HepG2 (cell line): Measurements from ENCODE around the gene GPC6. TPM values are rescaled to one million over a fixed set of nuclear protein-coding genes. Genes with fewer than 3 reads are reported as not detected.

Source experiments
- ATAC-seq: fragments of 200-7000 bp; cut with Tn5 transposase; 3 replicates; pipeline ENCODE4 v1.9.1; 2020; ENCODE audit warnings: mild to moderate bottlenecking, moderate library complexity
- BruUV-seq: library from RNA; stranded (reverse); fragments of 400-500 nt; replicated peaks from 2 replicates; lab custom pipeline; 2021; lab: Mats Ljungman, UMichigan
- CTCF ChIA-PET: fragments of 300-600 bp; formaldehyde crosslinking; extraction: SDS; loops from one replicate; lab custom pipeline; 2021; ENCODE audit warnings: low total read pairs, inconsistent platforms, low intra/inter-chr PET ratio; lab: Yijun Ruan, JAX
- POLR2A ChIA-PET: fragments of 350-600 bp; sonication (Branson Sonifier 250); formaldehyde crosslinking; loops from one replicate; lab custom pipeline; 2020; ENCODE audit warnings: antibody characterized with exemption, inconsistent platforms; lab: Yijun Ruan, JAX
- DNase-seq: peaks from one replicate; pipeline ENCODE4 v3.0.0-alpha.2; 2015; ENCODE audit warnings: low spot score
- FAIRE-seq: peaks from 3 replicates; lab custom pipeline; 2011; peaks lifted over from hg19 to GRCh38; lab: Jason Lieb, UNC
- H2AFZ ChIP-seq: one replicate; pipeline ENCODE4 v1.6.1; 2011; ENCODE audit warnings: low read length, inconsistent platforms
- H3K27ac ChIP-seq: fragments of 300-600 bp; 3 replicates; pipeline ENCODE4 v1.8.0; 2011; ENCODE audit warnings: mixed run types, mild to moderate bottlenecking, mixed read lengths, low read length, inconsistent platforms; ENCODE audit not compliant: insufficient read depth; ENCODE audit errors: extremely low read length
- H3K27me3 ChIP-seq, 2 experiments: fragments of 200-600 bp in 1 of 2; 2 replicates in 1 of 2; 3 replicates in 1 of 2; pipeline versions ENCODE4 v1.6.0 to v1.8.0; 2011; ENCODE audit warnings: low read length in 2 of 2, mild to moderate bottlenecking in 2 of 2, moderate library complexity in 2 of 2, inconsistent platforms in 1 of 2; ENCODE audit not compliant: insufficient read depth in 2 of 2, control insufficient read depth in 1 of 2
- H3K36me3 ChIP-seq, 2 experiments: fragments of 200-600 bp in 1 of 2; replicated peaks in 1 of 2; 2 replicates in 1 of 2; 3 replicates in 1 of 2; pipeline versions ENCODE4 v1.5.1 to v1.8.0; 2011; ENCODE audit warnings: low read length in 2 of 2, inconsistent platforms in 1 of 2; ENCODE audit not compliant: insufficient read depth in 2 of 2, control insufficient read depth in 1 of 2
- H3K4me1 ChIP-seq: 2 replicates; pipeline ENCODE4 v1.5.1; 2012; ENCODE audit warnings: low read length, inconsistent platforms; ENCODE audit not compliant: insufficient read depth
- H3K4me2 ChIP-seq: 2 replicates; pipeline ENCODE4 v1.6.0; 2011; ENCODE audit warnings: low read depth, low read length, inconsistent platforms
- H3K4me3 ChIP-seq, 3 experiments: fragments of 200-600 bp in 1 of 3; sonication (generic), shearing (Covaris generic) in 1 of 3; replicated peaks in 1 of 3; 2 replicates each; pipeline ENCODE4 v1.5.1; 2011 to 2016; ENCODE audit warnings: low read length in 3 of 3, inconsistent platforms in 2 of 3, low read depth in 2 of 3, mild to moderate bottlenecking in 2 of 3, control low read depth in 1 of 3, mixed read lengths in 1 of 3; ENCODE audit not compliant: insufficient read depth in 1 of 3
- H3K79me2 ChIP-seq: one replicate; pipeline ENCODE4 v1.6.1; 2011; ENCODE audit warnings: low read length, inconsistent platforms; ENCODE audit not compliant: insufficient read depth
- H3K9ac ChIP-seq: 2 replicates; pipeline ENCODE4 v1.6.0; 2011; ENCODE audit warnings: mild to moderate bottlenecking, low read depth, low read length, inconsistent platforms; ENCODE audit not compliant: insufficient read depth
- H3K9me3 ChIP-seq: 2 replicates; pipeline ENCODE4 v1.5.1; 2012; ENCODE audit warnings: mild to moderate bottlenecking, low read length
- H4K20me1 ChIP-seq: 2 replicates; pipeline ENCODE4 v1.6.0; 2011; ENCODE audit warnings: inconsistent platforms, mild to moderate bottlenecking, low read length, moderate library complexity; ENCODE audit not compliant: insufficient read depth
- NFAT5 ChIP-seq: sonication (generic); formaldehyde crosslinking; IDR thresholded peaks from 2 replicates; pipeline ENCODE4 v1.4.0; 2020; ENCODE audit warnings: missing genetic modification reagents
- NFRKB ChIP-seq: fragments of 450-650 bp; IDR thresholded peaks from 2 replicates; pipeline ENCODE4 v1.6.1; 2017
- PAX8 ChIP-seq: sonication (generic); formaldehyde crosslinking; IDR thresholded peaks from 2 replicates; pipeline ENCODE4 v1.8.0; 2022; ENCODE audit warnings: mild to moderate bottlenecking, missing genetic modification reagents, borderline replicate concordance
- RFX5 ChIP-seq: IDR thresholded peaks from 2 replicates; pipeline ENCODE4 v1.6.1; 2011; ENCODE audit warnings: low read depth, low read length, improper control_type of control experiment
- SUZ12 ChIP-seq: fragments of 150-350 bp; IDR thresholded peaks from 2 replicates; pipeline ENCODE4 v1.6.1; 2014; ENCODE audit warnings: low read depth, low read length
- TBX2 ChIP-seq: sonication (generic); formaldehyde crosslinking; IDR thresholded peaks from 2 replicates; pipeline ENCODE4 v1.5.0; 2020; ENCODE audit warnings: missing genetic modification reagents, mild to moderate bottlenecking, borderline replicate concordance
- ZNF567 ChIP-seq: sonication (generic); formaldehyde crosslinking; IDR thresholded peaks from 2 replicates; pipeline ENCODE4 v1.8.1; 2023; ENCODE audit warnings: mild to moderate bottlenecking, missing genetic modification reagents, borderline replicate concordance
- WGBS: methylation state at CpG from one replicate; pipeline ENCODE4 v1.1.6; 2017; ENCODE audit warnings: low lambda C conversion rate; 5-methylcytosine and 5-hydroxymethylcytosine counted together
- in situ Hi-C: cut with HindIII; loops from 2 replicates; pipeline ENCODE4 v1.10.0; 2017; ENCODE audit warnings: low pct_unique_long_range_greater_than_20kb; ENCODE audit not compliant: extremely low pct_ligation_motif_present
- intact Hi-C: fragments of 100-400 bp; cut with micrococcal nuclease; formaldehyde crosslinking; loops from one replicate; pipeline ENCODE4 v1.10.0; 2022; ENCODE audit not compliant: unreplicated experiment
- polyA plus RNA-seq, 8 experiments: library from polyadenylated mRNA; depleted of rRNA in 3 of 8; stranded (reverse) in 7 of 8; unstranded in 1 of 8; fragments of >200 nt; fragmentation: Illumina TruSeq in 4 of 8; extraction: Trizol in 4 of 8; gene quantifications; 2 replicates each; pipeline versions ENCODE4 v1.2.1 to v1.2.3, GENCODE V29; 2011 to 2016; ENCODE audit warnings: low read depth in 4 of 8, missing spikeins in 1 of 8, mixed read lengths in 1 of 8; ENCODE audit not compliant: insufficient read depth in 1 of 8
- total RNA-seq, 5 experiments: library from RNA; depleted of rRNA; stranded (reverse); fragments of >200 nt; fragmentation: Illumina TruSeq; extraction: Trizol; gene quantifications; 2 replicates each; pipeline ENCODE4 v1.2.3, GENCODE V29; 2016; ENCODE audit warnings: low read depth in 1 of 5

Gene GPC6
- total and polyA plus RNA-seq, 2 of the 13 experiments (the other 11 are each of a cell fraction or from before 2014, with no cell fraction given), result 24.5 to 33.9 TPM

- no peak overlapping the region for H3K27ac ChIP-seq
- no peaks in the 10 kb centered on the region for H3K27me3 ChIP-seq
- H3K9ac ChIP-seq, result no peak overlapping the region
- ATAC-seq (no peak), DNase-seq (no peak), FAIRE-seq (no peak)
- H3K4me2 ChIP-seq, result no peak overlapping the region
- H3K9me3 ChIP-seq, result no peaks in the 10 kb centered on the region
- in situ Hi-C loops, result no loop called here
- no peak for TF ChIP-seq NFAT5 (CRISPR knock-in tag)
- no peak for TF ChIP-seq RFX5
- TF ChIP-seq PAX8 (CRISPR knock-in tag), result no peak
- no peak for TF ChIP-seq ZNF567 (CRISPR knock-in tag)
- TF ChIP-seq NFRKB, result no peak
- TF ChIP-seq TBX2 (CRISPR knock-in tag), result no peak
- no peak for TF ChIP-seq SUZ12
- intact Hi-C loops, result no loop called here
- ChIA-PET POLR2A (no interaction called here), CTCF (no interaction called here)
- no peak overlapping the region for H2AFZ ChIP-seq
- BruUV-seq, result no TSS peak
- peaks cover 31% of the 10 kb centered on the region for H3K4me1 ChIP-seq
- no peaks in the 10 kb centered on the region for H4K20me1 ChIP-seq
- WGBS, result 96% methylated on average over 4 of the region's 4 CpGs
- H3K36me3 ChIP-seq, result no peaks in the 10 kb centered on the region
- H3K4me3 ChIP-seq, result no peak overlapping the region
- no peaks in the 10 kb centered on the region for H3K79me2 ChIP-seq
These were observed 895.8 kb downstream of the GPC6 start for GRCh38 chr13:94122300-94122915.
